H1 (cell line): Measurements from ENCODE around the gene PLXDC2. TPM values are rescaled to one million over a fixed set of nuclear protein-coding genes. Genes with fewer than 3 reads are reported as not detected.

Experiments
- CTCF ChIA-PET: fragments of 300-600 bp; sonication (Branson Sonifier 250); formaldehyde crosslinking; loops from one replicate; lab custom pipeline; 2021; ENCODE audit not compliant: partially characterized antibody; lab: Charles Lee
- POLR2A ChIA-PET: fragments of 300-600 bp; sonication (Branson Sonifier 250); formaldehyde crosslinking; loops from one replicate; lab custom pipeline; 2021; ENCODE audit warnings: inconsistent platforms; ENCODE audit not compliant: partially characterized antibody; lab: Charles Lee
- DNase-seq, 2 experiments: peaks; one replicate each; pipeline versions ENCODE4 v3.0.0 to v3.0.0-alpha.2; 2010 to 2022; ENCODE audit warnings: low spot score in 2 of 2, low read depth in 1 of 2, mixed read lengths in 1 of 2
- FAIRE-seq: peaks from 2 replicates; lab custom pipeline; 2011; peaks lifted over from hg19 to GRCh38; lab: Jason Lieb, UNC
- H2AFZ ChIP-seq: 2 replicates; pipeline ENCODE4 v1.8.1; 2012; ENCODE audit warnings: low read length, inconsistent platforms
- H2AK5ac ChIP-seq: 2 replicates; pipeline ENCODE4 v1.6.1; 2013; ENCODE audit warnings: low read depth, low read length
- H2BK120ac ChIP-seq: replicated peaks from 2 replicates; pipeline ENCODE3; 2013; ENCODE audit warnings: low read depth, low read length, inconsistent platforms
- H2BK12ac ChIP-seq: 2 replicates; pipeline ENCODE4 v1.6.1; 2013; ENCODE audit warnings: low read depth, low read length
- H2BK15ac ChIP-seq: 2 replicates; pipeline ENCODE4 v1.6.1; 2013; ENCODE audit warnings: low read length
- H2BK20ac ChIP-seq: 2 replicates; pipeline ENCODE4 v1.6.1; 2013; ENCODE audit warnings: low read length
- H2BK5ac ChIP-seq: 2 replicates; pipeline ENCODE4 v1.6.1; 2013; ENCODE audit warnings: low read depth, low read length
- H3K14ac ChIP-seq: 2 replicates; pipeline ENCODE4 v1.6.1; 2013; ENCODE audit warnings: inconsistent platforms; ENCODE audit not compliant: insufficient read length
- H3K18ac ChIP-seq: 2 replicates; pipeline ENCODE4 v1.6.1; 2013; ENCODE audit warnings: low read length; ENCODE audit errors: extremely low read depth
- H3K23ac ChIP-seq: 2 replicates; pipeline ENCODE4 v1.6.1; 2013; ENCODE audit warnings: inconsistent platforms; ENCODE audit not compliant: insufficient read length
- H3K23me2 ChIP-seq: 2 replicates; pipeline ENCODE4 v1.6.1; 2013; ENCODE audit warnings: low read depth, low read length
- H3K27ac ChIP-seq: 2 replicates; pipeline ENCODE4 v1.6.1; 2011; ENCODE audit warnings: low read depth, low read length, inconsistent platforms
- H3K27me3 ChIP-seq, 4 experiments: replicated peaks in 1 of 4; 1 replicate in 1 of 4; 2 replicates in 3 of 4; pipeline versions ENCODE4 v1.6.1 to v1.8.1; 2011 to 2013; ENCODE audit warnings: low read length in 3 of 4, mild to moderate bottlenecking in 3 of 4, inconsistent platforms in 2 of 4, mixed read lengths in 2 of 4, moderate library complexity in 1 of 4; ENCODE audit not compliant: control insufficient read depth in 3 of 4, insufficient read depth in 3 of 4; ENCODE audit errors: extremely low read depth in 1 of 4
- H3K36me3 ChIP-seq, 4 experiments: 2 replicates each; pipeline versions ENCODE4 v1.6.1 to v1.8.1; 2011 to 2013; ENCODE audit warnings: mild to moderate bottlenecking in 4 of 4, low read length in 3 of 4, moderate library complexity in 2 of 4, control low read depth in 1 of 4, inconsistent platforms in 1 of 4; ENCODE audit not compliant: insufficient read depth in 4 of 4, control insufficient read depth in 2 of 4
- H3K4ac ChIP-seq: replicated peaks from 2 replicates; pipeline ENCODE3; 2013; ENCODE audit warnings: low read length, low read depth, mixed read lengths, inconsistent platforms; ENCODE audit not compliant: insufficient read length
- H3K4me1 ChIP-seq, 4 experiments: replicated peaks in 1 of 4; 1 replicate in 1 of 4; 2 replicates in 3 of 4; pipeline versions ENCODE4 v1.6.1 to v1.8.1; 2011 to 2013; ENCODE audit warnings: low read length in 3 of 4, inconsistent platforms in 2 of 4, mixed read lengths in 1 of 4; ENCODE audit not compliant: insufficient read depth in 4 of 4, control insufficient read depth in 3 of 4
- H3K4me2 ChIP-seq, 2 experiments: 2 replicates each; pipeline versions ENCODE4 v1.6.1 to v1.8.1; 2011 to 2013; ENCODE audit warnings: low read depth in 2 of 2, low read length in 2 of 2, control low read depth in 1 of 2, inconsistent platforms in 1 of 2, mild to moderate bottlenecking in 1 of 2; ENCODE audit not compliant: insufficient read depth in 1 of 2
- H3K4me3 ChIP-seq, 4 experiments: fragments of 200-600, 300-600 bp in 1 of 4; sonication (generic), shearing (Covaris generic), sonication (Bioruptor Twin) in 1 of 4; 2 replicates each; pipeline versions ENCODE4 v1.5.1 to v1.8.1; 2011 to 2016; ENCODE audit warnings: low read length in 4 of 4, low read depth in 3 of 4, control low read depth in 2 of 4, inconsistent platforms in 2 of 4, mild to moderate bottlenecking in 2 of 4, mixed read lengths in 1 of 4, moderate library complexity in 1 of 4; ENCODE audit not compliant: insufficient read depth in 2 of 4; ENCODE audit errors: extremely low read depth in 1 of 4
- H3K56ac ChIP-seq: replicated peaks from 2 replicates; pipeline ENCODE3; 2013; ENCODE audit warnings: low read depth, mild to moderate bottlenecking, mixed read lengths, low read length, inconsistent platforms; ENCODE audit not compliant: insufficient read length
- H3K79me1 ChIP-seq: 2 replicates; pipeline ENCODE4 v1.6.1; 2013; ENCODE audit warnings: low read depth, low read length, control low read depth
- H3K79me2 ChIP-seq, 2 experiments: 2 replicates each; pipeline versions ENCODE4 v1.6.1 to v1.8.1; 2012 to 2013; ENCODE audit warnings: low read length in 2 of 2, mild to moderate bottlenecking in 2 of 2, inconsistent platforms in 1 of 2; ENCODE audit not compliant: insufficient read depth in 2 of 2, control insufficient read depth in 1 of 2
- H3K9ac ChIP-seq, 4 experiments: replicated peaks in 1 of 4; 1 replicate in 1 of 4; 2 replicates in 3 of 4; pipeline versions ENCODE4 v1.6.1 to v1.8.1; 2011 to 2013; ENCODE audit warnings: low read depth in 3 of 4, low read length in 3 of 4, control low read depth in 2 of 4, mild to moderate bottlenecking in 2 of 4, moderate library complexity in 2 of 4, inconsistent platforms in 1 of 4; ENCODE audit errors: extremely low read depth in 1 of 4
- H3K9me3 ChIP-seq, 2 experiments: 2 replicates each; pipeline versions ENCODE4 v1.6.1 to v1.8.1; 2012 to 2013; ENCODE audit warnings: mild to moderate bottlenecking in 2 of 2, moderate library complexity in 2 of 2, control low read depth in 1 of 2, inconsistent platforms in 1 of 2, low read depth in 1 of 2, low read length in 1 of 2, mixed read lengths in 1 of 2; ENCODE audit not compliant: insufficient read depth in 2 of 2
- H4K20me1 ChIP-seq, 2 experiments: replicated peaks in 1 of 2; 2 replicates each; pipeline versions ENCODE3 to v1.8.1; 2011 to 2013; ENCODE audit warnings: inconsistent platforms in 2 of 2, low read length in 2 of 2, mild to moderate bottlenecking in 1 of 2; ENCODE audit not compliant: insufficient read depth in 2 of 2, control insufficient read depth in 1 of 2
- H4K5ac ChIP-seq: 2 replicates; pipeline ENCODE4 v1.6.1; 2013; ENCODE audit warnings: low read length, low read depth, mixed read lengths, inconsistent platforms; ENCODE audit not compliant: insufficient read length
- H4K8ac ChIP-seq: 2 replicates; pipeline ENCODE4 v1.8.0; 2013; ENCODE audit warnings: mild to moderate bottlenecking, moderate library complexity, low read length, inconsistent platforms; ENCODE audit not compliant: insufficient read depth; ENCODE audit errors: extremely low read depth
- H4K91ac ChIP-seq: replicated peaks from 2 replicates; pipeline ENCODE3; 2013; ENCODE audit warnings: low read length, mixed read lengths, inconsistent platforms; ENCODE audit not compliant: insufficient read length
- CBX5 ChIP-seq: fragments of 300-800, 300-1000 bp; sonication (generic); IDR thresholded peaks from 2 replicates; pipeline ENCODE4 v1.7.1; 2016; ENCODE audit warnings: antibody characterized with exemption, low read length, low read depth
- CBX8 ChIP-seq: fragments of 300-800, 300-1000 bp; sonication (generic); IDR thresholded peaks from 2 replicates; pipeline ENCODE4 v1.7.1; 2016; ENCODE audit warnings: low read depth, low read length, borderline replicate concordance
- JUN ChIP-seq: IDR thresholded peaks from 2 replicates; pipeline ENCODE4 v1.6.1; 2011; ENCODE audit warnings: low read depth, mild to moderate bottlenecking, improper control_type of control experiment, low read length
- KDM4A ChIP-seq: IDR thresholded peaks from one replicate; pipeline ENCODE4 v1.7.1; 2012; ENCODE audit warnings: low read depth, mild to moderate bottlenecking, moderate library complexity, low read length, inconsistent platforms; ENCODE audit not compliant: severe bottlenecking
- KDM5A ChIP-seq: fragments of 200-600 bp; IDR thresholded peaks from 2 replicates; pipeline ENCODE4 v1.7.1; 2012; ENCODE audit warnings: mild to moderate bottlenecking, low read length, inconsistent platforms, mixed read lengths
- POLR2A ChIP-seq, 2 experiments: IDR thresholded peaks; 1 replicate in 1 of 2; 2 replicates in 1 of 2; pipeline ENCODE4 v1.6.1; 2011; ENCODE audit warnings: low read depth in 2 of 2, low read length in 2 of 2, mild to moderate bottlenecking in 2 of 2; ENCODE audit errors: control extremely low read depth in 1 of 2
- RBBP5 ChIP-seq: IDR thresholded peaks from 2 replicates; pipeline ENCODE4 v1.7.1; 2012; ENCODE audit warnings: low read depth, mild to moderate bottlenecking, inconsistent platforms, low read length, moderate library complexity, borderline replicate concordance
- SIX5 ChIP-seq: IDR thresholded peaks from 2 replicates; pipeline ENCODE4 v1.6.1; 2011; ENCODE audit warnings: mild to moderate bottlenecking, low read depth, low read length
- SRF ChIP-seq: IDR thresholded peaks from 2 replicates; pipeline ENCODE4 v1.6.1; 2011; ENCODE audit warnings: mild to moderate bottlenecking, low read depth, low read length, moderate library complexity
- TAF1 ChIP-seq: IDR thresholded peaks from 2 replicates; pipeline ENCODE4 v1.6.1; 2011; ENCODE audit warnings: mild to moderate bottlenecking, low read depth, low read length
- TAF7 ChIP-seq: optimal IDR thresholded peaks from 2 replicates; pipeline ENCODE3; 2011; ENCODE audit warnings: low read depth, mild to moderate bottlenecking, inconsistent platforms, low read length, moderate library complexity, borderline replicate concordance
- YY1 ChIP-seq: IDR thresholded peaks from 2 replicates; pipeline ENCODE4 v1.6.1; 2011; ENCODE audit warnings: low read depth, mild to moderate bottlenecking, low read length
- WGBS, 2 experiments: shearing (Covaris generic) in 1 of 2; methylation state at CpG; one replicate each; pipeline versions ENCODE4 v1.1.6 to v1.1.7; 2013 to 2015; ENCODE audit warnings: low lambda C conversion rate in 2 of 2, mixed read lengths in 2 of 2, inconsistent platforms in 1 of 2, low coverage in 1 of 2, missing lambda C conversion rate in 1 of 2; ENCODE audit not compliant: insufficient replicate concordance in 2 of 2, insufficient coverage in 1 of 2, insufficient read length in 1 of 2; ENCODE audit errors: extremely low coverage in 1 of 2, missing lambda C conversion rate in 1 of 2; 5-methylcytosine and 5-hydroxymethylcytosine counted together
- polyA plus RNA-seq, 7 experiments: library from polyadenylated mRNA; depleted of rRNA in 3 of 7; stranded (reverse) in 5 of 7; unstranded in 2 of 7; fragments of >200 nt in 5 of 7; fragments of 200-250 nt in 2 of 7; gene quantifications; 1 replicate in 5 of 7; 2 replicates in 1 of 7; 4 replicates in 1 of 7; pipeline versions ENCODE4 v1.2.1 to v1.2.3, GENCODE V29; 2011 to 2013; ENCODE audit warnings: missing spikeins in 2 of 7, mixed read lengths in 2 of 7
- total RNA-seq: library from RNA; stranded (reverse); fragmentation: NEBNext Ultra II Directional; extraction: Animal tissue kit (Norgen Biotek cat#: 25700); gene quantifications from 2 replicates; pipeline ENCODE4 v1.2.1, GENCODE V29; 2021
- TF ChIP-seq, protein P1 (sequence below), 3 experiments: IDR thresholded peaks; 1 replicate in 2 of 3; 2 replicates in 1 of 3; pipeline versions ENCODE4 v1.5.1 to v1.6.1; 2011; ENCODE audit warnings: low read length in 3 of 3, mild to moderate bottlenecking in 3 of 3, inconsistent platforms in 2 of 3, low read depth in 1 of 3, moderate library complexity in 1 of 3; ENCODE audit not compliant: insufficient read depth in 1 of 3; ENCODE audit errors: control extremely low read depth in 1 of 3

The PLXDC2 gene
- total and polyA plus RNA-seq, 2 of the 8 experiments (the other 6 are each of a cell fraction or from before 2014, with no cell fraction given) = 23.0 to 40.5 TPM

GRCh38 chr10:19778996-19779395, 37.2 kb upstream of the PLXDC2 start:
- CTCF ChIA-PET = interaction anchor here (1.6 kb wide), 1 partner anchor 11 kb away, joined by 9 read pairs; no protein-coding TSS in a partner anchor
- FAIRE-seq = no peak
- TF ChIP-seq, protein P1, sequence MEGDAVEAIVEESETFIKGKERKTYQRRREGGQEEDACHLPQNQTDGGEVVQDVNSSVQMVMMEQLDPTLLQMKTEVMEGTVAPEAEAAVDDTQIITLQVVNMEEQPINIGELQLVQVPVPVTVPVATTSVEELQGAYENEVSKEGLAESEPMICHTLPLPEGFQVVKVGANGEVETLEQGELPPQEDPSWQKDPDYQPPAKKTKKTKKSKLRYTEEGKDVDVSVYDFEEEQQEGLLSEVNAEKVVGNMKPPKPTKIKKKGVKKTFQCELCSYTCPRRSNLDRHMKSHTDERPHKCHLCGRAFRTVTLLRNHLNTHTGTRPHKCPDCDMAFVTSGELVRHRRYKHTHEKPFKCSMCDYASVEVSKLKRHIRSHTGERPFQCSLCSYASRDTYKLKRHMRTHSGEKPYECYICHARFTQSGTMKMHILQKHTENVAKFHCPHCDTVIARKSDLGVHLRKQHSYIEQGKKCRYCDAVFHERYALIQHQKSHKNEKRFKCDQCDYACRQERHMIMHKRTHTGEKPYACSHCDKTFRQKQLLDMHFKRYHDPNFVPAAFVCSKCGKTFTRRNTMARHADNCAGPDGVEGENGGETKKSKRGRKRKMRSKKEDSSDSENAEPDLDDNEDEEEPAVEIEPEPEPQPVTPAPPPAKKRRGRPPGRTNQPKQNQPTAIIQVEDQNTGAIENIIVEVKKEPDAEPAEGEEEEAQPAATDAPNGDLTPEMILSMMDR (IDR thresholded peaks at IDR 0.05; ENCODE audit: control extremely low read depth in 1 of 3, insufficient read depth in 1 of 3, low read depth in 1 of 3, low read length in 3 of 3) = no peak
- TF ChIP-seq SRF (no peak), CBX5 (no peak), TAF1 (no peak), RBBP5 (no peak), POLR2A (IDR thresholded peaks at IDR 0.05; ENCODE audit: control extremely low read depth in 1 of 2, low read depth in 2 of 2, low read length in 2 of 2) (no peak), SIX5 (no peak), JUN (no peak), YY1 (no peak), CBX8 (no peak), TAF7 (no peak), KDM5A (no peak), KDM4A (no peak)

More at GRCh38 chr10:19778996-19779395, 37.2 kb upstream of the PLXDC2 start:
- Histone ChIP-seq H3K27ac (no peak overlapping the region), H2BK120ac (no peak overlapping the region), H3K36me3 (no peaks in the 10 kb centered on the region), H3K56ac (no peak overlapping the region), H3K23me2 (no peaks in the 10 kb centered on the region), H3K4me2 (no peak overlapping the region), H3K4ac (no peak overlapping the region), H2BK15ac (no peak overlapping the region), H3K23ac (no peak overlapping the region), H3K18ac (no peak overlapping the region), H4K20me1 (no peaks in the 10 kb centered on the region), H3K79me1 (no peaks in the 10 kb centered on the region), H2BK12ac (no peak overlapping the region), H3K27me3 (no peaks in the 10 kb centered on the region), H3K4me3 (no peak overlapping the region), H2BK5ac (no peak overlapping the region), H3K9ac (no peak overlapping the region), H3K79me2 (no peaks in the 10 kb centered on the region), H3K14ac (no peak overlapping the region), H4K8ac (no peak overlapping the region), H2AK5ac (no peak overlapping the region), H3K9me3 (no peaks in the 10 kb centered on the region), H2BK20ac (no peak overlapping the region), H4K91ac (no peak overlapping the region), H3K4me1 (no peaks in the 10 kb centered on the region; a peak in 1 of 7 replicates), H2AFZ (no peak overlapping the region), H4K5ac (no peak overlapping the region)
- POLR2A ChIA-PET = no interaction called here
- DNase-seq = no peak
- WGBS, 2 experiments = 86% methylated on average over 2 of the region's 2 CpGs; no CpG with 5 or more reads in 1 of the 2 experiments
